ENCODE measurements around the gene SPPL2B. TPM values are rescaled to one million over a fixed set of nuclear protein-coding genes. Genes with fewer than 3 reads are reported as not detected.

Gene SPPL2B
- total and polyA plus RNA-seq, 2 experiments from 2014 or later, result 23.5 to 51.0 TPM

- TF ChIP-seq ZNF462 (CRISPR knock-in tag; IDR thresholded peaks at IDR 0.05), result no peak
- TF ChIP-seq ETS1 (IDR thresholded peaks at IDR 0.05), result no peak
Observed at GRCh38 chr19:2354670-2355069, 26.2 kb downstream of the SPPL2B start (continued).

GRCh38 chr19:2355168-2356035, 26.9 kb downstream of the SPPL2B start:
- DNase-seq (ENCODE audit: low spot score) (no peak), ATAC-seq (no peak)
- Histone ChIP-seq H4K20me1 (replicated peaks; ENCODE audit: insufficient read depth) (no peaks in the 10 kb centered on the region), H3K4me2 (no peak overlapping the region), H3K9me2 (ENCODE audit: insufficient read depth) (no peaks in the 10 kb centered on the region), H3K79me2 (replicated peaks; ENCODE audit: insufficient read depth) (no peaks in the 10 kb centered on the region), H3K36me3 (ENCODE audit: insufficient read depth) (no peaks in the 10 kb centered on the region), H3F3A (replicated peaks; ENCODE audit: low read depth) (no peaks in the 10 kb centered on the region), H3K27me3 (ENCODE audit: insufficient read depth) (no peaks in the 10 kb centered on the region), H3K4me1 (ENCODE audit: insufficient read depth) (no peaks in the 10 kb centered on the region), H3K27ac (ENCODE audit: low read depth) (no peak overlapping the region), H3K4me3 (no peak overlapping the region), H2AFZ (no peak overlapping the region)
- no peak for TF ChIP-seq CREB1 (CRISPR knock-in tag; IDR thresholded peaks at IDR 0.05; ENCODE audit: low read depth)
- TF ChIP-seq NANOG (IDR thresholded peaks at IDR 0.05; ENCODE audit: borderline replicate concordance), result no peak
- no peak for TF ChIP-seq CTCF (conservative IDR thresholded peaks at IDR 0.05; ENCODE audit: low read depth in 2 of 2)
- no peak for TF ChIP-seq REST (IDR thresholded peaks at IDR 0.05; ENCODE audit: unreplicated experiment)
- TF ChIP-seq STAT1 (IDR thresholded peaks at IDR 0.05; ENCODE audit: unreplicated experiment), result no peak
- no peak for TF ChIP-seq EZH2 (IDR thresholded peaks at IDR 0.05; ENCODE audit: low read depth, unreplicated experiment)
- TF ChIP-seq ZNF114 (CRISPR knock-in tag; IDR thresholded peaks at IDR 0.05), result no peak
- TF ChIP-seq ZNF331 (CRISPR knock-in tag; IDR thresholded peaks at IDR 0.05; ENCODE audit: low read depth), result no peak
- no peak for TF ChIP-seq POLR2AphosphoS5 (IDR thresholded peaks at IDR 0.05; ENCODE audit: low read depth)
- Mint-ChIP-seq H3K36me3 (ENCODE audit: low read depth) (no peaks in the 10 kb centered on the region), H3K27me3 (ENCODE audit: insufficient read depth, low read depth, poor library complexity) (peaks cover 14% of the 10 kb centered on the region), H3K4me1 (peaks cover 1% of the 10 kb centered on the region), H3K9me3 (no peaks in the 10 kb centered on the region; the same call in 2 of the 3 replicates), H3K4me3 (no peak overlapping the region), H3K27ac (no peak overlapping the region)
